Karpas-422 (cell line): Measurements from ENCODE around the gene C17orf107. TPM values are rescaled to one million over a fixed set of nuclear protein-coding genes. Genes with fewer than 3 reads are reported as not detected.

Experiments
- DNase-seq: peaks from one replicate; pipeline ENCODE4 v3.0.0-alpha.2; 2015
- H2AFZ ChIP-seq: fragments of 200-600 bp; sonication (generic); 2 replicates; pipeline ENCODE4 v1.6.1; 2014; ENCODE audit warnings: antibody characterized with exemption, low read length, mixed read lengths
- H3K27ac ChIP-seq: fragments of 200-600 bp; sonication (generic); 2 replicates; pipeline ENCODE4 v1.5.1; 2014; ENCODE audit warnings: mild to moderate bottlenecking, low read length, moderate library complexity
- H3K27me3 ChIP-seq: fragments of 200-600 bp; sonication (generic); 2 replicates; pipeline ENCODE4 v1.6.1; 2014; ENCODE audit warnings: low read length, mixed read lengths
- H3K36me3 ChIP-seq: fragments of 200-600 bp; sonication (generic); 2 replicates; pipeline ENCODE4 v1.6.1; 2014; ENCODE audit warnings: low read length, mixed read lengths; ENCODE audit not compliant: insufficient read depth
- H3K4me1 ChIP-seq: fragments of 200-600 bp; sonication (generic); 2 replicates; pipeline ENCODE4 v1.6.1; 2014; ENCODE audit warnings: mild to moderate bottlenecking, low read length, mixed read lengths
- H3K4me2 ChIP-seq: fragments of 200-600 bp; sonication (generic); 2 replicates; pipeline ENCODE4 v1.6.1; 2014; ENCODE audit warnings: low read length, low read depth, mild to moderate bottlenecking; ENCODE audit not compliant: poor library complexity, severe bottlenecking
- H3K4me3 ChIP-seq: fragments of 200-600 bp; sonication (generic); 2 replicates; pipeline ENCODE4 v1.5.1; 2014; ENCODE audit warnings: mild to moderate bottlenecking, antibody characterized with exemption, low read length, mixed read lengths
- H3K79me2 ChIP-seq: fragments of 200-600 bp; sonication (generic); 2 replicates; pipeline ENCODE4 v1.6.1; 2014; ENCODE audit warnings: mild to moderate bottlenecking, low read length, mixed read lengths
- H3K9ac ChIP-seq: fragments of 200-600 bp; sonication (generic); 2 replicates; pipeline ENCODE4 v1.6.0; 2014; ENCODE audit warnings: low read length
- H3K9me2 ChIP-seq: fragments of 200-600 bp; sonication (generic), shearing (Covaris generic); replicated peaks from 2 replicates; pipeline ENCODE4 v1.6.0; 2014; ENCODE audit warnings: mild to moderate bottlenecking, low read length, moderate library complexity; ENCODE audit not compliant: insufficient read depth
- H3K9me3 ChIP-seq: fragments of 300-700, 200-600 bp; sonication (generic); 2 replicates; pipeline ENCODE4 v1.6.1; 2014; ENCODE audit warnings: low read length, mixed read lengths
- H4K20me1 ChIP-seq: fragments of 200-600 bp; sonication (generic); 2 replicates; pipeline ENCODE4 v1.6.1; 2014; ENCODE audit warnings: mild to moderate bottlenecking, antibody characterized with exemption, low read length, low read depth; ENCODE audit not compliant: insufficient read depth
- total RNA-seq: library from RNA; depleted of rRNA; stranded (reverse); fragments of >200 nt; shearing (Covaris generic); gene quantifications from 2 replicates; pipeline ENCODE4 v1.2.3, GENCODE V29; 2014; ENCODE audit warnings: low replicate concordance

C17orf107 gene
- total RNA-seq, 1 experiment from 2014 or later, result 0.26 TPM

DNA sequence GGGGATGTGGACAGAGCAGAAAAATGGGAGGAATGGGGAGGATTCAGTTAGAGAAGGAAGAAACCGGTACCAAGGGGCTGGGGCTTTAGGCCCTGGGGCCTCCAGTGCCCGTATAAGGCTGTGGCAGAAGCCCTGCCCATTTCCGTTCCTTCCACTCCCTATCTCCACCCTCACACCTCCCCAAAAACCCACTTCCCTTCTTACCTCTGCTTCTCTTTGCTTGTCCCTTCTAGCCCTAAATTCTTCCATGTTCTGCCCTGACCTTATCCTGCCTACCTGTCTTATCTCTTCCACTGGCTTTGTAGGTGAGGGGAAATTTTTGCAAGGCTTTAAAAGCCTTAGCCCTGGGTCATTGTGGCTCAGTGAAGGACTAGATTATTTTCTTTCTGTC lies 44.8 kb downstream of the C17orf107 start:
- Histone ChIP-seq H3K4me3 (peak overlapping the region; percentile 20; the same call in 1 of the 2 replicates), H3K27me3 (no peaks in the 10 kb centered on the region), H3K9ac (peak overlapping the region; percentile 100), H3K4me1 (peaks cover 61% of the 10 kb centered on the region), H2AFZ (no peak overlapping the region), H3K9me2 (no peaks in the 10 kb centered on the region), H4K20me1 (peaks cover 35% of the 10 kb centered on the region), H3K79me2 (peaks cover 61% of the 10 kb centered on the region), H3K9me3 (no peaks in the 10 kb centered on the region), H3K4me2 (peak overlapping the region; percentile 98), H3K36me3 (peaks cover 35% of the 10 kb centered on the region), H3K27ac (peak overlapping the region; percentile 98)
- DNase-seq, result peak; percentile 87

DNA sequence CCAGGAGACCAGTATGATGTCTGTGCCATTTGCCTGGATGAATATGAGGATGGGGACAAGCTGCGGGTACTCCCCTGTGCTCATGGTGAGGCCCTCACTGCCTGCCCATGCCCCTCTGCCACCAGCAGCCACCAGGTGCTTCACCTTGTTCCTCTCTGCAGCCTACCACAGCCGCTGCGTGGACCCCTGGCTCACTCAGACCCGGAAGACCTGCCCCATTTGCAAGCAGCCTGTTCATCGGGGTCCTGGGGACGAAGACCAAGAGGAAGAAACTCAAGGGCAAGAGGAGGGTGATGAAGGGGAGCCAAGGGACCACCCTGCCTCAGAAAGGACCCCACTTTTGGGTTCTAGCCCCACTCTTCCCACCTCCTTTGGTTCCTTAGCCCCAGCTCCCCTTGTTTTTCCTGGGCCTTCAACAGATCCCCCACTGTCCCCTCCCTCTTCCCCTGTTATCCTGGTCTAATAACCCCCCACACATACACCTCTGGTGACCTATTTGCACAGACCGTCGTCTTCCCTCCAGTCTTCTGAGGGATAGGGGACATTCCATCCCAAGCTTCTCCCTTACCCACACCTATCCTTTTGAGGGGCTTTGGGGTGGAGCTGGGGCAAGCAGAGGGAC lies 45.3 kb downstream of the C17orf107 start:
- no peaks in the 10 kb centered on the region for H3K27me3 ChIP-seq
- peaks cover 35% of the 10 kb centered on the region for H3K36me3 ChIP-seq
- peaks cover 64% of the 10 kb centered on the region for H3K4me1 ChIP-seq
- peaks cover 56% of the 10 kb centered on the region for H3K79me2 ChIP-seq
- H2AFZ ChIP-seq, result no peak overlapping the region
- no peaks in the 10 kb centered on the region for H3K9me3 ChIP-seq
- no peaks in the 10 kb centered on the region for H3K9me2 ChIP-seq
- peaks cover 35% of the 10 kb centered on the region for H4K20me1 ChIP-seq
- peak overlapping the region; percentile 98 for H3K4me2 ChIP-seq
- H3K27ac ChIP-seq, result peak overlapping the region; percentile 98
- peak overlapping the region; percentile 20; the same call in 1 of the 2 replicates for H3K4me3 ChIP-seq
- H3K9ac ChIP-seq, result peak overlapping the region; percentile 100
- peak; percentile 81 for DNase-seq

DNA sequence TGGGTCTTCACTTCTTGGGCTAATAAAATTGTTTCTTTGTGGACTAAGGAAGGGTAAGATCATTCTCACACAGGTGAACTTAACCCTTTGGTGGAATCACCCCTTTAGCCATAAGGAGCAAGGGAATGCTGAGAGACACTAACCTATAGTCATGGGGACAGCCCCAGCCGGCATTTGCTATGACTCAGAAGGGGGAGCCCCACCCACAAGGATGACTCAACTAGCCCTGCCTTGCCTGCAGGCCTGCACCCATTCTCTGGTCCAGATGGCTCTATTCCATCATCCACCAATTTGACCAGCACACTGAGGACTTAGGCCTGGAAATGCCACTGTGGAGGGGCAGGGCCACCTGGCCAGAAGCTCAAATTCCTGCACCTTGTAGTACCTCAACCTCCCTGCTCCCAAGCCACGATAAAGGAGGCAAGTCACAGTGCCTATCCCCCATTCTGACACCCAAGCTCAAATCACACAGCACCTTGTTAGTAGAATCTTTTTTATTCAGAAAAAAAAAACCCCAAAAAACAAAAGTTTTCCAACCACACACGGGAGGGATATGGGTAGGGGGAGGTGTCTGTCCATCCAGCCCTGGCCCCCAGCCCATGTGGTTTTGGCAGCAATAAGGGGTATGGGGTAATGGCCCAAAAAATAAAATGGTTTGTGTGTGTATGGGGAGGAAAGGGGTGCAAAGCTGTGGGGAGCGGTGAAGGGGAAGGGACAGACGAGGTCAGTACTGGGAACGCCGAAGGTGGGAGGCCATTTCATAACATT lies 46.0 kb downstream of the C17orf107 start:
- H3K27ac ChIP-seq, result peak overlapping the region; percentile 98
- no peak overlapping the region for H2AFZ ChIP-seq
- peaks cover 35% of the 10 kb centered on the region for H4K20me1 ChIP-seq
- H3K27me3 ChIP-seq, result no peaks in the 10 kb centered on the region
- peak overlapping the region; percentile 37; the same call in 1 of the 2 replicates for H3K4me3 ChIP-seq
- no peaks in the 10 kb centered on the region for H3K9me3 ChIP-seq
- H3K79me2 ChIP-seq, result peaks cover 56% of the 10 kb centered on the region
- peaks cover 35% of the 10 kb centered on the region for H3K36me3 ChIP-seq
- peak overlapping the region; percentile 100 for H3K9ac ChIP-seq
- no peaks in the 10 kb centered on the region for H3K9me2 ChIP-seq
- H3K4me1 ChIP-seq, result peaks cover 69% of the 10 kb centered on the region
- H3K4me2 ChIP-seq, result peak overlapping the region; percentile 98
- DNase-seq, result peak; percentile 83

DNA sequence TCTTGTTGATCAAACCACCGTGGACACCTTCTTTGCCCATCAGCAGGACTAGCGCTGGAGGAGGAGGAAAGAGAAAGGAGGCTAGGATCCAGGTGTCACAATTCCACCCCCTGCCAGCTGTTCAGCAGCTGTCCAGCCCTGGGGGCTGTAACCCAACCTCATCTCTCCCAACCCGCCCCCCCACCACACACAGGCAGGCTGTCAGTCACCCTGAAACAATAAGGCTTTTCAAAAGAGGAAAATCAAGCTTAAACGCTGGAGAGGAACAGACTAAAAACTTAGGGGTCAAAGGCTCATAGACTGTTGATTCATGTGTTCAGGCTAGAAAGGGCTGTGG lies 46.6 kb downstream of the C17orf107 start:
- no peaks in the 10 kb centered on the region for H3K9me3 ChIP-seq
- peak overlapping the region; percentile 98 for H3K4me2 ChIP-seq
- no peaks in the 10 kb centered on the region for H3K9me2 ChIP-seq
- H2AFZ ChIP-seq, result no peak overlapping the region
- H3K9ac ChIP-seq, result peak overlapping the region; percentile 100
- no peaks in the 10 kb centered on the region for H3K27me3 ChIP-seq
- peak overlapping the region; percentile 99 for H3K4me3 ChIP-seq
- H3K36me3 ChIP-seq, result peaks cover 35% of the 10 kb centered on the region
- H3K4me1 ChIP-seq, result peaks cover 74% of the 10 kb centered on the region
- H3K27ac ChIP-seq, result peak overlapping the region; percentile 98
- H4K20me1 ChIP-seq, result peaks cover 35% of the 10 kb centered on the region
- no peak for DNase-seq
- peaks cover 56% of the 10 kb centered on the region for H3K79me2 ChIP-seq

DNA sequence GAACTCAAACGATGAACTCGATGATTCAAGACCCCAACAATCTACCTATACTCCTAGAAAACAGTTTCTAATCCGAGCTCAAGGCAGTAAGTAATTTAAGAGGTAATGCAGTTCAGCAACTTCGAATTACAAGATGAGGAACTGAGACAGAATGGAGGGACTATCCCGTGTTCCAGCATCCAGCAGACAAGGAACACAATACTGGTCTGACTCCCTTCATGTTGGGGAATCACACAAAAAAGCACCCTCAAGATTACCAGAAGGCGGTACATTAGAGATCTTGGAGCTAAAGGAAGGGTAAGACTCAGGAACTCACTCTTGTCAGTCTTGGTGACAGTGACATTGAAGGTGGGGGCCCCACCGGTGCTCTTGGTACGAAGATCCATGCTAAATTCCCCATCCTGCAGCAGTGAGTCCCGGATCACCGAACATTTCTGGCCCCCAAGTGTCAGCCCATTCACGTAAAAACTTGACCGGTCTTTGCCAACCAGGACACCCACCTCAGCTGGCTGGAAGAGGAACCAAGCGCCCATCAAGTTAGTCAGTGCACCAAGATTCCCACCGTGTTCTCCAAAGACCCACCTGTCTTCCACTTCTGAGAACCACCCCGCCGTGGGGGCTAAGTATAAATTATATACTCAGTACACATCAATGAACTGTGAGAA lies 47.1 kb downstream of the C17orf107 start:
- peaks cover 35% of the 10 kb centered on the region for H3K36me3 ChIP-seq
- H3K9me2 ChIP-seq, result no peaks in the 10 kb centered on the region
- H3K9ac ChIP-seq, result peak overlapping the region; percentile 100
- no peak for DNase-seq
- peak overlapping the region; percentile 98 for H3K4me2 ChIP-seq
- no peaks in the 10 kb centered on the region for H3K9me3 ChIP-seq
- peak overlapping the region; percentile 99 for H3K4me3 ChIP-seq
- H3K27me3 ChIP-seq, result no peaks in the 10 kb centered on the region
- H2AFZ ChIP-seq, result no peak overlapping the region
- H4K20me1 ChIP-seq, result peaks cover 35% of the 10 kb centered on the region
- H3K4me1 ChIP-seq, result peaks cover 78% of the 10 kb centered on the region
- peaks cover 55% of the 10 kb centered on the region for H3K79me2 ChIP-seq
- H3K27ac ChIP-seq, result peak overlapping the region; percentile 98

DNA sequence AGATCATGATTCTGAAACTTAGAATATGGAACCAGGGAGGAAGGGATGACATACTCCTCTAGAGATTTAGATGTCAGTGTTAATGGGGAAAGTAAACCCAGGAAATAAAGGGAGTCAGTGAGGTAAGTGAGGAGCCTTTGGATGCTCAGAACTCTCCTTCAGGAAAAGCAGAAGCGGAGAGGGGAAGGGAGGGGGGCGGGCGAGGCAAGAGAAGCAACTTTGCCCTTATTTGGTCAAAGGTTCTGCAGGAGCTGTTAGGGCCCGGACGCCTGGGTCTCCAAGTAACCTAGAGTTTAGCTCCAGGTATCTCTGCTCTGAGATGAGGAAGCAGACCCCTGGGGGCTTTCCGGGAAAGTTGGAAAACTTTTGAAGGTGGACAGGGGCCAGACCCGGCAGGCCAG lies 47.7 kb downstream of the C17orf107 start:
- Histone ChIP-seq H3K27ac (peak overlapping the region; percentile 98), H3K4me3 (peak overlapping the region; percentile 99), H3K79me2 (peaks cover 49% of the 10 kb centered on the region), H3K4me1 (peaks cover 77% of the 10 kb centered on the region), H3K36me3 (peaks cover 35% of the 10 kb centered on the region), H3K27me3 (no peaks in the 10 kb centered on the region), H3K9ac (peak overlapping the region; percentile 100), H3K9me3 (no peaks in the 10 kb centered on the region), H4K20me1 (peaks cover 35% of the 10 kb centered on the region), H3K4me2 (peak overlapping the region; percentile 98), H2AFZ (no peak overlapping the region), H3K9me2 (no peaks in the 10 kb centered on the region)
- no peak for DNase-seq

DNA sequence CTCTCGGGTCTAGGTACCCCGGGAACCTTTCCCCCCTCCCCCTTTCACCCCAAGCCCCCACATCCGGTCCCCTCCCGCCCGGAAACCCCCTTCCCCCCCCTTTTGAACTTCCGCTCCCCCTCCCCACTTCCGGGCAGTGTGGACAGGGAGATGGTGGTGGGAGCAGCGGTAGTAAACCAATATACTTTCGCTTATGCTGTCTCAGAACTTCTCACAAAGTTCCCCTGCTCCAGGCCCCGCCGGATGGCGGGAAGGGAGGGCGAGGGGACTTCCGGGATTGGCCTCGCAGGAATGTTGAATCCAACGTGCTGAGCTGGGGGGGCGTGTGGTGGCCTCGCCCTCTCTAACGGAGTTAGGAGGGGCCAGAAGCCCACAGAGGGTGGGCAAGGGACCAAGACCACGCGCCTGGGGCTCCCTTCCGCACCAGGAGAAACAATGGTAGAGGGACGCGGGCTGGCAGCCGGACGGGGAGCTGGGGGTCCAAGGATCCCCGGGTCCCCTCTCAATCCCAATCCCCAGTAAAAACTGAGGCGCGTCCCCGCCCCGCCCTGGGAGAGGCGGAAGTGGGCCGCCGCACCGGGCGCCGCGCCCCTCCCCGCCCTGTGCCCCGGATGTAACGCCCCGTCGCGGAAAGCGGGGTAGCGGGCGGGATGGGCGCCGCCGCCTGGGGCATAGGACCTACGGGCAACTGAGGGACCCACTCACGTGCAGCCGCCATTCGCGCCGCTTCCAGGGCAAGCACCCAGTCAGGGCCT lies 48.3 kb downstream of the C17orf107 start:
- peak; percentile 84 for DNase-seq
- Histone ChIP-seq H4K20me1 (peaks cover 35% of the 10 kb centered on the region), H3K27me3 (no peaks in the 10 kb centered on the region), H3K9ac (peak overlapping the region; percentile 100), H3K27ac (peak overlapping the region; percentile 98), H3K4me1 (peaks cover 71% of the 10 kb centered on the region), H2AFZ (no peak overlapping the region), H3K36me3 (peaks cover 31% of the 10 kb centered on the region), H3K79me2 (peaks cover 43% of the 10 kb centered on the region), H3K4me2 (peak overlapping the region; percentile 98), H3K9me3 (no peaks in the 10 kb centered on the region), H3K9me2 (no peaks in the 10 kb centered on the region), H3K4me3 (peak overlapping the region; percentile 99)
